Glutamatergic neuron (in vitro differentiated cells): ENCODE measurements around the gene PLXNA2. TPM values are rescaled to one million over a fixed set of nuclear protein-coding genes. Genes with fewer than 3 reads are reported as not detected.

Experiments used
- DNase-seq: peaks from one replicate; pipeline ENCODE4 v3.0.0; 2022
- H3K27ac Mint-ChIP-seq: one replicate; pipeline ENCODE4 v1.8.0; 2020; ENCODE audit warnings: mild to moderate bottlenecking, mixed read lengths, inconsistent platforms; ENCODE audit not compliant: unreplicated experiment
- H3K27me3 Mint-ChIP-seq: one replicate; pipeline ENCODE4 v1.8.0; 2020; ENCODE audit warnings: mild to moderate bottlenecking, moderate library complexity, mixed read lengths, inconsistent platforms; ENCODE audit not compliant: unreplicated experiment
- H3K36me3 Mint-ChIP-seq: one replicate; pipeline ENCODE4 v1.8.0; 2020; ENCODE audit warnings: mild to moderate bottlenecking, mixed read lengths, inconsistent platforms; ENCODE audit not compliant: unreplicated experiment
- H3K4me1 Mint-ChIP-seq: one replicate; pipeline ENCODE4 v1.8.0; 2020; ENCODE audit warnings: mild to moderate bottlenecking, low read depth, mixed read lengths, inconsistent platforms; ENCODE audit not compliant: unreplicated experiment
- H3K4me3 Mint-ChIP-seq: one replicate; pipeline ENCODE4 v1.8.0; 2020; ENCODE audit warnings: mild to moderate bottlenecking, mixed read lengths, inconsistent platforms; ENCODE audit not compliant: unreplicated experiment
- H3K9me3 Mint-ChIP-seq: one replicate; pipeline ENCODE4 v1.8.0; 2020; ENCODE audit warnings: mild to moderate bottlenecking, moderate library complexity, mixed read lengths, inconsistent platforms; ENCODE audit not compliant: unreplicated experiment
- total RNA-seq: library from RNA; stranded (reverse); fragmentation: NEBNext Ultra II Directional; extraction: Animal tissue kit (Norgen Biotek cat#: 25700); gene quantifications from one replicate; pipeline ENCODE4 v1.2.1, GENCODE V29; 2021; ENCODE audit not compliant: unreplicated experiment
- TF ChIP-seq, protein P1 (sequence below): fragments of 200-600 bp; sonication (generic); IDR thresholded peaks from one replicate; pipeline ENCODE4 v1.5.0; 2021; ENCODE audit not compliant: partially characterized antibody, unreplicated experiment

Gene PLXNA2
- total RNA-seq, 1 donor from 2014 or later = 66.0 TPM

DNA sequence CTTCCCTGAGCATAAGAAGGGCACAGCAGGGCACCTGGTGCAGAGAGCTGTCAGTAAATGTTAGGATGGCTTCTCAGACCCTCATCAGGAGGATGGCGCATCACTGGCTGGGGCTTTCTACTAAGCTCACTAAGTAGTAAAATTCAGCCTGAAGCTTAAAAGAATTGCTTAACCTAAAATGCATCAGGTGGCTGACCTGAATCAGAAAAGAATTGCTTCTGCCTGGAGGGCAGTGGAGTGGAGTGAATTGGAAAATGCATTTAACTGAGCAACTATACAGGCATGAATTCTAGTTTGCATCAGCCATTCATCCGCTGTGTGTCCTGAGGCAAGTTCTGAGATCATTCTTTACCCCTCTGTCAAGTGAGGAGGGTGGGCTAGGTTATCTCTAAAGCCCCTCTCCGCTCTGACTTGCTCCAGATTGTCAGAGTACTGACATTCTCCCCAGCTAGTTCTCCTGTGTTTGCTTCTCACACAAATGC is 191.2 kb downstream of the PLXNA2 start:
- DNase-seq = no peak
- H3K9me3 Mint-ChIP-seq = peaks cover 2% of the 10 kb centered on the region
- TF ChIP-seq, protein P1, sequence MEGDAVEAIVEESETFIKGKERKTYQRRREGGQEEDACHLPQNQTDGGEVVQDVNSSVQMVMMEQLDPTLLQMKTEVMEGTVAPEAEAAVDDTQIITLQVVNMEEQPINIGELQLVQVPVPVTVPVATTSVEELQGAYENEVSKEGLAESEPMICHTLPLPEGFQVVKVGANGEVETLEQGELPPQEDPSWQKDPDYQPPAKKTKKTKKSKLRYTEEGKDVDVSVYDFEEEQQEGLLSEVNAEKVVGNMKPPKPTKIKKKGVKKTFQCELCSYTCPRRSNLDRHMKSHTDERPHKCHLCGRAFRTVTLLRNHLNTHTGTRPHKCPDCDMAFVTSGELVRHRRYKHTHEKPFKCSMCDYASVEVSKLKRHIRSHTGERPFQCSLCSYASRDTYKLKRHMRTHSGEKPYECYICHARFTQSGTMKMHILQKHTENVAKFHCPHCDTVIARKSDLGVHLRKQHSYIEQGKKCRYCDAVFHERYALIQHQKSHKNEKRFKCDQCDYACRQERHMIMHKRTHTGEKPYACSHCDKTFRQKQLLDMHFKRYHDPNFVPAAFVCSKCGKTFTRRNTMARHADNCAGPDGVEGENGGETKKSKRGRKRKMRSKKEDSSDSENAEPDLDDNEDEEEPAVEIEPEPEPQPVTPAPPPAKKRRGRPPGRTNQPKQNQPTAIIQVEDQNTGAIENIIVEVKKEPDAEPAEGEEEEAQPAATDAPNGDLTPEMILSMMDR = no peak
- H3K27me3 Mint-ChIP-seq = peaks cover 4% of the 10 kb centered on the region
- H3K27ac Mint-ChIP-seq = no peak overlapping the region
- H3K36me3 Mint-ChIP-seq = no peaks in the 10 kb centered on the region
- H3K4me1 Mint-ChIP-seq = no peaks in the 10 kb centered on the region
- no peak overlapping the region for H3K4me3 Mint-ChIP-seq

DNA sequence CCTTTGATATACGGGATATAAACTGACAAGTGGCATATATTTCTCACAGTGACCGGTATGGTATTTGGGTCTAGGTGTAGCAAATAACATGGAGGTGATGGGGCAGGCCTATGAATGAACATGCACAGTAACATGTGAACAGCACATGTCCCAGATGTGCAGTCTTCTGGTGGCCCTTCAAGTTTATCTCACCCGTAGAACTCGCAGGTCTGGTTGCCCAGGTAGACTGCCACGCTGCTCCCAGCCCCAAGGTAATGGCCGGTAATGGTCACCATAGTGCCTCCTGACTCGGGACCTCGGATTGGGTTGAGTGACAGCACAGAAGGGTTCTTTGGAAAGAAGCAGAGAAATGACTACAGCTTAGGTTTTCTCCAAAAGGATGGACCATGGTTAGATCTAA is 192.0 kb downstream of the PLXNA2 start:
- Mint-ChIP-seq H3K27ac (no peak overlapping the region), H3K27me3 (peaks cover 4% of the 10 kb centered on the region), H3K36me3 (no peaks in the 10 kb centered on the region), H3K9me3 (peaks cover 2% of the 10 kb centered on the region), H3K4me3 (no peak overlapping the region), H3K4me1 (no peaks in the 10 kb centered on the region)
- no peak for DNase-seq
- TF ChIP-seq, protein P1 = no peak

DNA sequence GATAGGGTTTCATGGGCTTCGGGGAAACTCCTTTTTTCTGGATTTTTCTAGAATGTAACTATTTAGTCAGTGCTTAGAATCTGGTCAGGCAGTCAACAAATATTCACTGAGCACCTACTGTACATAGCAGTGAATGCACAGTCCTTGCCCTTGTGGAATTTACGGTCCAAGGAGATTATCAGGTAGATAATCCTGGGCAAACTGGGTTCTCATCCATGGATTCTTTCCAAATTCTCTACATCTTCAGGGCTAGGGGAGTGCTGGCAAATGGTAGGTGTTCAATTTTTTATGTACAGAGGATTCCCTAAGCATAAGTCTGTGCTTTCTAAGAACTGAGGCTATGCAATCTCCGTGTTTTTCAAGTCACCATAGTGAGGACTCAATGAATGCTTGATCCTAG is 192.5 kb downstream of the PLXNA2 start:
- Mint-ChIP-seq H3K27ac (no peak overlapping the region), H3K9me3 (peaks cover 2% of the 10 kb centered on the region), H3K4me1 (no peaks in the 10 kb centered on the region), H3K27me3 (peaks cover 4% of the 10 kb centered on the region), H3K4me3 (no peak overlapping the region), H3K36me3 (no peaks in the 10 kb centered on the region)
- TF ChIP-seq, protein P1 = no peak
- no peak for DNase-seq

DNA sequence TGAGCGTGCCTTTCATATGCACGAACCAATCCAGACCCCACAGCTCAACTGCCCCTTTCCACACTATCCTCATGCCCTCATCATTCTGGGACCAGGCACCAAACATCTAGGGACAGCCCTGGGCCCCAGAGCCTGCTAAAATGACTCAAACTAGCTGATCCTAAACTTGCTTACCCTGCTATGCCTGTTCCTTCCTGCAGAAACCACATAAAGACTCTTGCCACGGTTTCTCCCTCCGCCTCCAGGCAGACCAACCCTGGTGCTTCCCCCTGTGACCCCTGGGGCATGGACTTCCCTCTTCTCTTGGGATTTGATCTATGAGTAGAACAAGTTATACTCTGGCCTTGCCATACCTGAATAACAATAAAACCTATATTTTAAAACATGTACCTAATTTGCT is 195.3 kb downstream of the PLXNA2 start:
- peaks cover 2% of the 10 kb centered on the region for H3K9me3 Mint-ChIP-seq
- no peak overlapping the region for H3K4me3 Mint-ChIP-seq
- DNase-seq = no peak
- H3K27ac Mint-ChIP-seq = no peak overlapping the region
- peaks cover 4% of the 10 kb centered on the region for H3K27me3 Mint-ChIP-seq
- TF ChIP-seq, protein P1 = no peak
- no peaks in the 10 kb centered on the region for H3K4me1 Mint-ChIP-seq
- H3K36me3 Mint-ChIP-seq = no peaks in the 10 kb centered on the region

DNA sequence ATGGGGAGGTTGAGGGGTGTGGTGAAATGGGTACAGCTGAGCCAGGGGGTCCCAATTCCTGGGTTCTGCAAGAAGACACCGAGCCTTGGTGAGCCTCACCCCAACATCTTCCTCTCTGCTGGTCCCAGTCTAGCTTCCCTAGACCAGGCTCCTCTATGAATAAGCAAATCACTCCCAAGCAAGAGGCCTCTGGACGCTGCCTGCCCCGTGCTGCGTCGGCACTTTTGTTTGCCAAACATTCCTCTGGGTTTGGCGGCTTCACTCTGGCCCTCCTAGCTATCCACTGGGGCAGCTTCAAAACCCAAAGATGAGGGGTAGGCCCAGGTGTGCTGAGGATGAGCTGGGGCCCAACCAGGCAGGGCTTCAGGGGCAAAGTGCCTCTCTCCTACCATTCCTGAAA is 196.2 kb downstream of the PLXNA2 start:
- peaks cover 4% of the 10 kb centered on the region for H3K27me3 Mint-ChIP-seq
- DNase-seq = no peak
- H3K9me3 Mint-ChIP-seq = peaks cover 2% of the 10 kb centered on the region
- H3K4me1 Mint-ChIP-seq = no peaks in the 10 kb centered on the region
- TF ChIP-seq, protein P1 = no peak
- no peak overlapping the region for H3K4me3 Mint-ChIP-seq
- H3K27ac Mint-ChIP-seq = no peak overlapping the region
- no peaks in the 10 kb centered on the region for H3K36me3 Mint-ChIP-seq
